Measurements from ENCODE around the gene MPPE1.
A peak's percentile ranks its signal among the peaks of the same experiment; 100 is the strongest.

GRCh38 chr18:11937874-11938478 is 29.9 kb upstream of the MPPE1 start:
- TF ChIP-seq CTCF (IDR thresholded peaks at IDR 0.05) (peak; percentile 81 to 87 (median 86)), POLR2A (IDR thresholded peaks at IDR 0.05) (no peak), POLR2AphosphoS5 (IDR thresholded peaks at IDR 0.05) (no peak)
